Activated naive CD4-positive, alpha-beta T cell (primary cell): Measurements from ENCODE around the gene DZIP1.

Source experiments
- DNase-seq, 4 experiments: peaks; one replicate each; lab custom pipeline; 2025; lab: John Stamatoyannopoulos, UW

DZIP1 gene

DNA sequence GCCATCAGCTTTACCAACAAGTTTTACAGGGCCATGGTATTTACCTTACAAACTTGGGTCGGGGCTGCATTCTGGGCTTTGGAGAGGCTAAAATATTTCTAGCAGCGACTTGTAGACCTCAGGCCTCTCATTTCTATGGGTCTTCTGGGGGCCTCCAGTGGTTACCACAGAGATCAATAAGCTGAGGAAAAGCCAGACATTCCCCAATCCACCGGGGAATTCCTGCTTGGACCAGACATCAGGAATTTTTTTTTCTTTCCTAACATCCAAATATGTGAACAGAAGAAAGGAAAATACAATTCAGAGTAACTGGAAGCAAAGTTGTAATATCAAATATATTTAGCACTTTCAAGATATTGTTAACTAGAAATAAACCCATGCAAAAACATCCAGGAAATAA is 1.5 kb downstream of the DZIP1 start:
- no peak for DNase-seq

DNA sequence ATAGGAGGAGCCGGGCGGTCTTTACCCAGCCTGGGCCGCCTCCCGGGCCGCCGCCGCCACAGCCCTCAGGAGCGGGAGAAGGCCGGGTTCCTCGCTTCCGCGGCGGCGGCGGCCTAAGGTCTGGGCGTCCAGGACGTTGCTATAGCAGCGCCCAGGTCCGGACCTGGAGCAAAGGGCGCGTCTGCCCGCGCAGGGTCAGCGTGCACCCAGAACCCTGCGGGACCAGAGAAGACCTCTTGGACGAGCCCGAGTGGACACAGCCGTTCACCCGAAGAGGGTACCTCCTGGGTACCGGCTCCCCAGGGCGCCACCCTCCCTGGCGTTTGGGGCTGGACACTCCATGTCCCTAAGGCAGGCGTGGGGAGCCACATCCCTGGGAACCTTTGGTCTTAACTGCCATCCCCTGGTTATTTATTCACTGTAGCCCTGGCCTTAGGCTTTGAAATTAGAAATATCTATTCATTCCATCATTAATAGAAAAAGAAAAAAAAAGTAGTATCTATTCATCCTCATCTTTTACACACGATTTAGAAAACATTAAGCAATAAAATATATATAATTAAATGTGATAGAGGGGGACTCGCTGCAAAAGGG is 2.4 kb downstream of the DZIP1 start:
- DNase-seq: no peak

DNA sequence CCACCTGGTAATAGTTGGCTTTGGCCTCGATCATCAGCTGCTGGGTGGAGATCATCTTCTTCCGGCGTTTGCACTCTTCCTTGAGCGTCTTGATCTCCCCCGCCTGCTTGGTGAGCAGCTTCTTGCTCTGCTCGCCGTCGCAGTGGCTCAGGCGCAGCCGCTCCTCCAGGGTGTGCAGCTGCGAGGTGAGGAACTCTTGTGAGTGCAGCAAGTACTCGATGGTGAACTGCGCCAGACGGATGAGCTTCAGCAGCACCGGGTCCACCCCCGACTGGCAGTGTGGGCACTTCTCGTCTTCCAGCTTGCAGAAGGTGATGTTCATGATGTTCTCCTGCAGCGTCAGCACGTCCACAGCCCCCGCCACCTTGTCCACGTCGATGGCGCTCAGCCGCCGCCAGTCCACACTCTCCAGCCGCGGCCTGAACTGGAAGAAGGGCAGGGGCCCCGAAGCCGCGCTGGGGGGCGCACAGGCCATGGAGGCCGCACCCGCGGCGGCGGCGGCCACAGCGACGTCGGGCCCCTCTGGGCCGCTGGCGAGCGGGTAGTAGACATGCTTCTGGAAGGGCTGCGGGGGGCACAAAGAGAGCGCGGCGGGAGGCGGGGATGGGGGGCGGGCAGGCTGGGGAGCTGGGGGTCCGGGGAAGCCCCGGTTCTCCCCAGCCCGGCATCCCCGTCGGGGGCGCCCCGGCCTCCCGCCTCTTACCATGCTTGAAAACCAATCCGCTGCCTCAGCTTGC is 3.0 kb downstream of the DZIP1 start:
- DNase-seq: no peak

DNA sequence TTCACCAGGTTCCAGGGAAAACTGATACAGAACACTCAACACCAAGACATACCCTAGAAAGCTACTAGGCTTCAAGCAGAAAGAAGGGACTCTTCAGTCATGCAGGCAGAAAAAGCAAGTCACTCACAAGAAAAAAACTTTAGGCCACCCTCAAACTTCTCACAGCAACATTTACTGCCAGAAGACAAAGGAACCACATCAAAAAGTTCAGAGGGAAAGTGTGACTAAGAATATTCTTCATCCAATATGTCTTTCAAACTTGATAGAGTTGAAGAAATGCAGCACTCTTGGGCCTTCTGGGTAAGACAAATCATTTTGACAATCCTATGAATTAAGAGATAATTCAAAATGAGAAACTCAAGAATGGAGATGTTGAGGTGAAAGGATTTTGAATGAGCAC is 7.7 kb downstream of the DZIP1 start:
- no peak for DNase-seq

DNA sequence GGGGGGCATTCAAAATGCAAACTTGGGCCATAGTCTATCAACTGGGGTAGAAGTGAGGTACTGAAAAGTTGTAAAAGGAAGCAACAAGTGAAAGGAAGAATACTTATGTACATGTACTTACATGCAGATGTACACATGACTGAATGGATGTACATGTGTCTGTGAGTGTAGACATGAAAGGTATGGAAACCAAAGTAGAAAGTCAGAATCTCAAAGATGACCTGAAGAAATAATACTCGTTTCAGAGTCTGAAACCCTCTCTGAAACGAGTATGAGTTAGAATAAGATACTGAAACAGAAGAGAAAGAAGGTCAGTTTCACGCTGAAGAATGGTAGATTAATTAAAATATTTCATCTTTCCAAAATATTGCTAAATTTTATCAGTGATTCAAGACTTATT is 13.9 kb downstream of the DZIP1 start:
- DNase-seq: no peak

DNA sequence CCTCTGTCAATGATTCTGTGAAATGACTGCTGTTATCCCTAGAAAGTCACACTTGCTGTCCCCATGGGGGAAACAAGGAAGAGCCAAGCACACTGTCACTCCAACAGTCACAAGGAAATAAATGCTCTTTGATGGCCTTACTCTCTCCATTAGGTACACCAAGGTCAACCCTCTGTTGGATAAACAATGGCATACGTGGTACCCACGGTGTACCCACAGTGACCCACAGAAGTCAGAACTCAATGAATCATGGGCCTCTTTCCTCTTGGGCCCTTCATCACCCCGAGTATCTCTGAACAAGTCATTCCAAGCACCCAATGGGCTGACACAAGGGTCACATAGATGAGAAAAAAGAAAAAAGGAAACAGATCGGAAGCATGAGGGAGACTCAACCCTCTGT is 15.4 kb downstream of the DZIP1 start:
- DNase-seq: no peak

DNA sequence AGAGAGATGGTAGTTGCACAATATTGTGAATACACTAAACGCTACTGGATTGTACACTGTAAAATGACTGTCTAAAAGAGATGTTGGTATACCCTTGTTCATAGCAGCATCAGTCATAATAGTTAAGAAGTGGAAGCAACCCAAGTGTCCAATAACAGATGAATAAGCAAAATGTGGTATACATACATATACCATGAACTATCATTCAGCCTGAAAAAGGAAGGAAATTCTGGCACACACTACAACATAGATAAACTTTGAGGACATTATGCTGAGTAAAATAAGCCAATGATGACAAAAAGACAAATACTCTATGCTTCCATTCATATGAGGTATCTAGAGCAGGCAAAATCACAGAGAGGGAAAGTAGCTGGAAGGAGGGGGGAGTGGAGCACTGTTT is 16.0 kb downstream of the DZIP1 start:
- no peak for DNase-seq

DNA sequence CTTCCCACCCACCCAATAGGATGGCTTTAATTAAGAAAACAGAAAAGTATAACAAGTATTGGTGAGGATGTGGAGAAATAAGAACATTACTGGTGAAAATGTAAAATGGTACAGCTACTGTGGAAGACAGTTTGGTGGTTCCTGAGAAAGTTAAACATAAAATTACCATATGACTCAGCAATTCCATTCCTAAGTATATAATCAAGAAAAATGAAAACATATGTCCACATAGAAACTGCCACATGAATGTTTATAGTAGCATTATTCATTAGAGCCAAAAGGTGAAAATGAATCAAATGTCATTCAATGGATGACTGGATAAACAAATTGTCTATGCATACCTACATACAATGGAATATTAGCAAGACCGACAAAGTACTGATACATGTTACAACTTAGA is 16.9 kb downstream of the DZIP1 start:
- DNase-seq: no peak

DNA sequence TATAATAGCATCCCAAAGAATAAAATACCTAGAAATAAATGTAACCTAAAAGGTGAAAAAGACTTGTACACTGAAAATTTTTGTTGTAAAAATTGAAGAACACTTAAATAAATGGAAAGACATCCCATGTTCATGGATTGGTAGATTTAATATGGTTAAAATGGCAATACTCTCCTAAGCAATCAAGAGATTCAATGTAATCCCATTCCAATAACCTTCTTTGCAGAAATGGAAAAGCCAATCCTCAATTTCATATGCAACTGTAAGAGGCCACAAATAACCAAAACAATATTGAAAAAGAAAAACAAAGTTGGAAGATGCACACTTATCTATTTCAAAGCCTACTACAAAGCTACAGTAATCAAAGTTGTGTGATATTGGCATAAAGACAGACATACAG is 17.7 kb downstream of the DZIP1 start:
- DNase-seq: no peak

DNA sequence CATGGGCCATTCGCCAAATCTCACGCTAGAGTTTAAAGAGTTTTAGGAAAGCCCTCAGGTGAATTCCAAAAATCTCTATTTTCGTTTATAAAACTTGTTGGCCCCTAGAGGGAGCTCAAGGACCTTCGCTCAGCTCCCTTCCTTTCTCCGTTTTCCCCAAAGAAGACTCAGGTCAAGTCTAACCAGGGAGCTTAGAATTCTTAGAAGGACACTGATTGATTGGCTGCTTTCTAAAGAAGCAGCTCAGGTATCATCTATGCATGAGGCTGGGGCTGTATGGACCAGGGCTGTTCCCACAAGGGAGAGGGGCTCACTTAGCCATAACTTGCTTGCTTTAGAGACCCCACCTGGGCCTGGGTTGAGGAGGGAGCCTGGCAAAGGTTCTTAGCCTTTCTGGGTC is 20.5 kb downstream of the DZIP1 start:
- no peak for DNase-seq

DNA sequence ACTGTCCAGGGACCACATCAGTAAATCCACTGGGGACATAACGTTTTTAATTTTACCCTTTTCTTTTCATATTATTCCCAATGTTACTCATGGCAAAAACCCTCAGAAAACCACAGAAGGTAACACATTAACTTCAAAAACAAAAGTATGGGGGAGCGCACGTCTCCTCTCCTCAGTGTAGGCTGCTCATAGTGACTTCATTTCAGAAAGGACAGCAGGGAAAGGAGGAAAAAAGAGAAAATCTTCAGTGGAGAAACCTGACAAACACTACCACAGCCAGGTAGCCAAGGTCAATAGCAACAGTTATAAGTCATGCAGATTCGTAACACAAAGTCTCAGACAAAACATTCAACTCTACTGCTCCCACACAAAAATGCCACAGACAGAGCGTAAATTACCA is 21.4 kb downstream of the DZIP1 start:
- DNase-seq: no peak

DNA sequence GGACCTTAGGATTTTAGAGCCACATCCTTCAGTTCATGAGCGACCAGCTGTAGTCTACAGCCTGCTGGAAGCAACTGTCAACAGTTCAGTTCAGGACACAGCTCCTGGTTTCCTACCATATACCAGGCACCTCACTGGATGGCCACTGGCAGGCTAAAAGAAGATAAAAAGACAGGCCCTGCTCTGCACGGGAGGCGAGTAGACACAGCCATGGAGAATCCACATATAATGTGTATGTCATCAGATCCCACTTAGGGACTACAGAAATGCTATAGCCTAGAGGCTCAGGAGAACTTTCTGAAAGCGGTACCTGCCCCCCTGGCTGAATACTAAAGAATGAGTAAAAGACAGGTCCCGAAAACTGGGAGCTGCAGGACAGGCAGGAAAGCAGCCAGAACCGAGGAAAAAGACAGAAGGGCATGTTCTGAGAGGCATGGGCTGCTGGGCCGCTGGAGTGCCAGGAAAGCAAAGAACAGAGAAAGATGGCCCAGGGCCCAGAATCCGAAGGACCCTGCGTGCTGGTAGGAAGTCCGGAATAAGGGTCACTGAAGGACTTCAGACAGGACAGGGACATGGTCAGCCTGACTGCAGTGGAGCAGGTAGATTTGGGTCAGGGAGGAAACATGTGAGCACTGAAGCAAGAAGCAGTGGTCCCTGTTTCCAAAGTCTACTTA is 23.5 kb downstream of the DZIP1 start:
- DNase-seq: no peak

DNA sequence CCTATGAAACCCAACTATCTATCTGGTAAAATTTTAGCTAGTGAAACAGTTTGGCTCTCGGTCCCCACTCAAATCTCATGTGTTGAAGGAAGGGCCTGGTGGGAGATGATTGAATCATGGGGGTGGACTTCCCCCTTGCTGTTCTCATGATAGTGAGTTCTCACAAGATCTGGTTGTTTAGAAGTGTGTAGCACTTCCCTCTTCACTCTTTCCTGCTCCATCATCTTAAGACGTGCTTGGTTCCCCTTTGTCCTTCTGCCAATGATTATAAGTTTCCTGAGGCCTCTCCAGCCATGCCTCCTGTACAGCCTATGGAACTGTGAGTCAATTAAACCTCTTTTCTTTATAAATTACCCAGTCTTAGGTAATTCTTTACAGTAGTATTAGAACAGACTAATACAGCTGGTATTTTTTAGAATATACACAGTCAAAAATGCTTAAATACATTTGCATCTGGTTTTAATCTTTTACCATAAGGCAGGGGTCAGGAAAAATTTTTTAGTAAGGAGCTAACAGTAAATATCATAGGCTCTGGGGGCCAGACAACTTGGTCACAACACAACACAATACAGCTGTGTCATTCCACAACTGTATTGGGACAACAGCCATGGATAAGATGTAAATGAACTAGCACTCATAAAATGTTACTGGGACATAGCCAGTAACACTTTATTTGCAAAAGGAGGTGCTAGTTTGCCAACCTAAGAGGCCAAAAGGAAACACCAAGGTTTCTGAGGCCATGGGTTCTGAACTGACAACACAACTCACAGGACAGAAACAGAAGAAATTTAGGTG is 24.3 kb downstream of the DZIP1 start:
- no peak for DNase-seq

DNA sequence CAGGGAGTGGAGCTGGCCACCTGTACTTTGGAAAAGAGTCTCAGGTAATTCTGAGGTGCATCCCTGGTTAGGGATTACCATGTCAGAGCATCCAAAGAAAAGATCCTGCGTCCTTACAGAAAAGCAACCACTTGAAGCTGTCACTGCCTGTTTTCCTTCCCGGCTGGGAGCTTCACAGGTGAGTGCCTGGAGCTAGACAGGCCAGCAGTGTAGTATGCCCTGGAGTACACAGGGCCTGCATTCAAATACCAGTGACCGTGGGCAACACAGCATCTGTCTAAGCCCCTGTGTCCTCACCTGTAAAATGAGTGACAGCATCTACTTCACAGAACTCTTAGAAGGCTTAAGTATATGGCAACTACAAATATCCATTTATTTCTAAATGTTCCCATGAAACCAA is 29.0 kb downstream of the DZIP1 start:
- no peak for DNase-seq

DNA sequence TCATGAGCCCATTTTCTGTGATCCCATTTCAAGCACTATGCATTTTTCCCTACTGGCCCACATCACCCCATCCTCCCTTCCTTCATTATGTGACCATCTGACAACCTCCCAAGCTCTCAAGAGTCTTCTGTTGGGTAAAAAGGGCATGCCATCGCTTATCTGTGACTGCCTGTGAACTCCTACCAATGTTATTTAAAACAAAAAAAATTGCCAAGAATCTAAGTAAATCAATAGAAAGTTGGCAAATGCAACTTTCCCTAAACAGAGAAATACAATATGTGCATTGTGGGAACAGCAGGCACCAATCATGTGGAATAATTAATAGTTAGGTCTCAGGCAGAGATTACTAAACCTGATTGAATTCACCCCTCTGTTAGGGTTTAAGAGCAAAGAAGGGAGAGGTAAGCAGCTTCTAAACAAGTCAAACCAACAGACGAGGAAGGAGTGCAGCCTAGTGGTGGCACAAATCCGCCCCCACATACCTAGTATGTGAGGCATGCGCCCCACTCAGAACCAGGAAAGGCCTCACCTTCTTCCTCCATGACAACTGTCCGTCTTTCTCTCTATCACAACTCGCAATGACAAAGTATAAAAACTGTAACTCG is 29.8 kb downstream of the DZIP1 start:
- DNase-seq: no peak

DNA sequence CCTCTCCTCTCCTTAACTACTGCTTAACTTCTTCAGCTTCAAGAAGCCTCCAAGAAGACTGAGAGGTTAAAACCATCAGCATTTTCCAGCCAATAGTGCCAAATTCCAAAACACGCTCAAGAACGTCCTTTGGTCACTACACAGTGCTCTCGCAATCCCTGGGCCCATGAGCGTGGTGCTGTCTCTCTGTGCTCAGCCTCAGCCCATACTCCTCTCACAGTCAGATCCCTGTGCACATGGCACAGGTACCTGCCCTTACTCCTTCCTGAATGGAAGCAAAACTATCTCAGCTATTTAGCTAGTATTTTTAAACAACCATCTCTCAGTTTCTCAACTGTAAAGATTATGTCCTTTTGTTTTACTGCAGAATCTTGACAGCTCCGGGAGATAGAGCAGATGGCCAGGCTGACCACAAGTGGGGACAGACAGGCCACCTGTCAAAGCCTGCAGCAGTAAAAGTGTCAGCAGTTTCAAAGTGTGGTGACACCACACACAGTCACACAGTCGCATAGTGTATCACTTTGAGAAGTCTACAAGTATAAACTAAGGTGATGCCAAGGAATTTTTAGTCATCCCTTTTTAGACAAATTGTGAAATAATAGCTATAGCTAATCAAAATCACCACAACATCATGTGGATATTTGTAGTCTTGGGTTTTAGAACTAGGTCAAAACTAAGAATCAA is 35.7 kb downstream of the DZIP1 start:
- no peak for DNase-seq

DNA sequence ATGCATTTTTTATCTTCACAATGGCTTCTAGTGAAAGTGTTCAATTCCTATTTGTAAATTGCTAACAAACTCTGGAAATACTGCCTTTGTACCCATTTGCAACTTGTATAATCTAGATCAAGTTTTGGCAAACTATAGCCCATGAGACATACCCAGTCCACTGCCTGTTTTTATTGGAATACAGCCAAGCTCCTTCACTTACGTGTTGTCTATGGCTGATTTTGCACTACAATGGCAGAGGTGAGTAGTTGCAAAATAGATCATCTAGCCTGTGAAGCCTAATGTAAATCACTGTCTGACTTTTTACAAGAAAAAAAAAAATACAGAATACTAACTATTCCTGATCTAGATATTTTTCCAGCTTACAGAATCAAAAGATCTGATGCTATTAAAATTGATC is 37.1 kb downstream of the DZIP1 start:
- DNase-seq: no peak

DNA sequence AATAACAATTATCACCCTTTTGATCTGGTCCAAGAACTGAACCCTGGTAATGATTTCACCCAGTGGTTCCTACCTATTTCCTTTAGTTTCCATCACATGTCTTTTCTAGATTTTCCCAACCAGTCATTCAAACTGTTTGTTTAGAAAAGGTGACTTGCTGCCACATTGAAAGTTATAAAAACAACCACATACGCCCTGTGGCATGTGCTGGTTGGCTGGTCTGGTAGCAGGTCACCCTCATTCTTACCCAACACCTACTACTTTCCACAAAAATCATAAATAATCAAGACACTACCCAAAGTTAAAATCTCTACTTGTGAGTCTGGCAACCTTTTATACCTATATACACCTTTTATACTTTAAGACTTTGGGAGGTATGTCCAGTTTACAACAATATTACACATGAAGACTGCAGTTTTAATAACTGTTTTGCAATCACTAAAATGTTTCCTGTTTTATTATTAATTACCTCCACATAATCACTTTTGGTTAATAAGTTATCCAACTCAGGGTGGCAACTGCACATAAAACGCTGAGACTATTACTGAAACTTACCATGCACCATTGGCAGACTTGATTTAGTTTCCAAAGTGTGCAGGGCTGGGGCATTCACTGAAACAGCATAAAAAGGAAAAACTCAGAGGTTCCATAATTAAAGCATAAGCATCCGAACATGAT is 38.9 kb downstream of the DZIP1 start:
- no peak for DNase-seq

DNA sequence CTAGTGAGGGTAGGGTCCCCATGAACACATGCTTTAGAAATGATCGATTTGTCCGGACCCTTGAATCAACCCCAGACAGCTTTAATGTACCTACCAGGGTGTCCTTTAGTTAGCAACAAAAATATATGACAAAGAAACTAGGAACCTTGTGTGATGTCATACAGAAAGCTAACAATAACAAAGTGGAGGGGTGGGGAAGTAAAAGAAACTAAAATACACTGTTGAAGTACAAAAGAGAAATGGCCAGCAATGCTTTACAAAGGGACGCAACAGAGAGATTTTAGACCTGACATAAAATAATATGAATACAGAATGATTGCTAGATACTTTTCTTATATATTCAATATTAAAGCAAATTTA is 40.0 kb downstream of the DZIP1 start:
- DNase-seq: no peak

DNA sequence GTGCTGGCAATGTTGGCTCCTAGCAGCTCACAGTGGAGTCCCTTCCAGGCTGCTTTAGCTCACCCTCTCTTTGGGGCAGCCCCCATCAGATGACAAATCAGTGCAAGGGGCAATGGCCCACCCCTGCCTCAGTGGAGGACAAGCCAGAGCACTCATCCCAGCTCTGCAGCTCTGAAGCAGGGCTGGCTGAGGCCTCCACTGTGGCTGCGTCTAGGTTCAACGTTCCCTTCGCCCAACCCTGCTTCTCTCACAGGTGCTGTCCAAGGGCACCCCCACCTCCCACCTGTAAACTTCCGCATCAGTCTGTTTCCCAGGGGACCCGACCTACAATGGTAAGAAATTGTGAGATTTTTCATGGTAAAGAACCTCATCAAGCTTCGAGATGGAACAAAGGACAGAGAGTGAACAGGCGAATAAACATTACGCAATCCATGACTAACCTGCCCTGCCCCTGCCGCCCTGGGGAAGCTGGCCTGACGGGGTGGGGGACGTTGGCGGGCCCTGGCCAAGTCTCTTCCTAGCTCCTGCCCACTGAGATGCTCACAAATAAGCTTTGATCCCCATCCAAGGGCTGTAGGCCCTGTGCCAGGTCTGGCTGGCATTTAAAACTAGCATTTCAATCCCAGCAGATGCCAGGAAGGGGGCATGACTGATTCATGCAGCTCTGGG is 40.5 kb downstream of the DZIP1 start:
- no peak for DNase-seq

DNA sequence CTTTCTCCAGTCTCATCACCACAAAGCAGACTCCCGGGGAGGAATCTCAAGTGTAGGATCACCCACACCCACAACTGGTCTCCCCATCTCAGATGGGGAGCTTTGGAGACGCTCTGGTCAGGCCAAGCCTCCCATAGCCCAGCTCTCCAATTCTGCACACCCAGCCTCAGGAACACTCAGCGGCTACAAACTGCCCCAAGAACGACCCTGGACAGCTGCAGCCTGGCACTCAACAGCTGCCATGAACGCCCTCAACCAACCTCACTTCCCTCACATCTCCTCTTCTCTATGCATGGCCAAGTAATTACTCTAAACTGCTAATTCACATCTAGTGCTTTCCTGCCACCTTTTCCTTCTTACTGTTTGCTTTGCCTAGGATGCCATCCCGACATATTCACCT is 42.6 kb downstream of the DZIP1 start:
- DNase-seq: no peak
